ENCODE results near the gene HSF4. TPM values are rescaled to one million over a fixed set of nuclear protein-coding genes. Genes with fewer than 3 reads are reported as not detected.

HSF4 gene
- total RNA-seq, 1 donor from 2014 or later, result 19.0 TPM

DNA sequence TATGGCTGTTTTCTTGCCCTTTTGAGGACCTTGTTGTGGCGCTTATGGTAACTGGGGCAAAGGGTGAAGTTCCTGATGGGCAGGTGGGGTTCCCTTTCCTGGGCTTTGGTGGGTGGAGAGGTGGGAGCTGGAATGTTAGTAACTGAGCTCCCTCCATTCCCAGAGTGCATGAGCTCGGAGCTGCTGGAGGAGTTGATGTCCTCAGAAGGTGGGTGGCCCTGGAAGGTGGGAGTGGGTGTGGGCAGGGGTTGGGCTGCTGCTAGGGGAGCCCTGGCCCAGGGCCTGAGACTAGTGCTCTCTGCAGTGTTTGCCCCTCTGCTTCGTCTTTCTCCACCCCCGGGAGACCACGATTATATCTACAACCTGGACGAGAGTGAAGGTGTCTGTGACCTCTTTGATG lies 33.2 kb downstream of the HSF4 start:
- peaks cover 25% of the 10 kb centered on the region for H3K4me1 Mint-ChIP-seq (ENCODE audit: low read depth)
- H3K4me3 Mint-ChIP-seq (ENCODE audit: unreplicated experiment), result no peak overlapping the region
- no peak overlapping the region for H3K27ac Mint-ChIP-seq (ENCODE audit: unreplicated experiment)
- no peaks in the 10 kb centered on the region for H3K9me3 Mint-ChIP-seq (ENCODE audit: low read depth)
- TF ChIP-seq, protein P1, sequence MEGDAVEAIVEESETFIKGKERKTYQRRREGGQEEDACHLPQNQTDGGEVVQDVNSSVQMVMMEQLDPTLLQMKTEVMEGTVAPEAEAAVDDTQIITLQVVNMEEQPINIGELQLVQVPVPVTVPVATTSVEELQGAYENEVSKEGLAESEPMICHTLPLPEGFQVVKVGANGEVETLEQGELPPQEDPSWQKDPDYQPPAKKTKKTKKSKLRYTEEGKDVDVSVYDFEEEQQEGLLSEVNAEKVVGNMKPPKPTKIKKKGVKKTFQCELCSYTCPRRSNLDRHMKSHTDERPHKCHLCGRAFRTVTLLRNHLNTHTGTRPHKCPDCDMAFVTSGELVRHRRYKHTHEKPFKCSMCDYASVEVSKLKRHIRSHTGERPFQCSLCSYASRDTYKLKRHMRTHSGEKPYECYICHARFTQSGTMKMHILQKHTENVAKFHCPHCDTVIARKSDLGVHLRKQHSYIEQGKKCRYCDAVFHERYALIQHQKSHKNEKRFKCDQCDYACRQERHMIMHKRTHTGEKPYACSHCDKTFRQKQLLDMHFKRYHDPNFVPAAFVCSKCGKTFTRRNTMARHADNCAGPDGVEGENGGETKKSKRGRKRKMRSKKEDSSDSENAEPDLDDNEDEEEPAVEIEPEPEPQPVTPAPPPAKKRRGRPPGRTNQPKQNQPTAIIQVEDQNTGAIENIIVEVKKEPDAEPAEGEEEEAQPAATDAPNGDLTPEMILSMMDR (IDR thresholded peaks at IDR 0.05), result no peak
- no peaks in the 10 kb centered on the region for H3K27me3 Mint-ChIP-seq (ENCODE audit: low read depth)
- DNase-seq (ENCODE audit: low spot score), result no peak
- peaks cover 25% of the 10 kb centered on the region for H3K36me3 Mint-ChIP-seq (ENCODE audit: low read depth)

DNA sequence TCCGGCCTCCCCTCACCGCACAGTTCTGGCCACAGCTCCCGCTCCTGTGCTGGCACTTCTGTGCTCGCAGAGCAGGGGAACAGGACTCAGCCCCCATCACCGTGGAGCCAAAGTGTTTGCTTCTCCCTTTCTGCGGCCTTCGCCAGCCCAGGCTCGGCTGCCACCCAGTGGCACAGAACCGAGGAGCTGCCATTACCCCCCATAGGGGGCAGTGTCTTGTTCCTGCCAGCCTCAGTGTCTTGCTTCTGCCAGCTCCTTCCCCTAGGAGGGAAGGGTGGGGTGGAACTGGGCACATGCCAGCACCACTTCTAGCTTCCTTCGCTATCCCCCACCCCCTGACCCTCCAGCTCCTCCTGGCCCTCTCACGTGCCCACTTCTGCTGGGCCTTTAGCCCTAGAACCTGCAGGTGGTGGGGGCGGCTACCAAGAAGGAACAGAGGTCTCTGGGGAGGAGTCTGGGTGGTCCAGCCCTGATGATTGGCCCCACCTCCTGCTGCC lies 33.7 kb downstream of the HSF4 start:
- peak overlapping the region; percentile 42 for H3K27ac Mint-ChIP-seq (ENCODE audit: unreplicated experiment)
- peaks cover 19% of the 10 kb centered on the region for H3K4me1 Mint-ChIP-seq (ENCODE audit: low read depth)
- DNase-seq (ENCODE audit: low spot score), result no peak
- TF ChIP-seq, protein P1 (IDR thresholded peaks at IDR 0.05), result peak; percentile 78
- H3K9me3 Mint-ChIP-seq (ENCODE audit: low read depth), result no peaks in the 10 kb centered on the region
- no peaks in the 10 kb centered on the region for H3K27me3 Mint-ChIP-seq (ENCODE audit: low read depth)
- peaks cover 24% of the 10 kb centered on the region for H3K36me3 Mint-ChIP-seq (ENCODE audit: low read depth)
- H3K4me3 Mint-ChIP-seq (ENCODE audit: unreplicated experiment), result no peak overlapping the region

DNA sequence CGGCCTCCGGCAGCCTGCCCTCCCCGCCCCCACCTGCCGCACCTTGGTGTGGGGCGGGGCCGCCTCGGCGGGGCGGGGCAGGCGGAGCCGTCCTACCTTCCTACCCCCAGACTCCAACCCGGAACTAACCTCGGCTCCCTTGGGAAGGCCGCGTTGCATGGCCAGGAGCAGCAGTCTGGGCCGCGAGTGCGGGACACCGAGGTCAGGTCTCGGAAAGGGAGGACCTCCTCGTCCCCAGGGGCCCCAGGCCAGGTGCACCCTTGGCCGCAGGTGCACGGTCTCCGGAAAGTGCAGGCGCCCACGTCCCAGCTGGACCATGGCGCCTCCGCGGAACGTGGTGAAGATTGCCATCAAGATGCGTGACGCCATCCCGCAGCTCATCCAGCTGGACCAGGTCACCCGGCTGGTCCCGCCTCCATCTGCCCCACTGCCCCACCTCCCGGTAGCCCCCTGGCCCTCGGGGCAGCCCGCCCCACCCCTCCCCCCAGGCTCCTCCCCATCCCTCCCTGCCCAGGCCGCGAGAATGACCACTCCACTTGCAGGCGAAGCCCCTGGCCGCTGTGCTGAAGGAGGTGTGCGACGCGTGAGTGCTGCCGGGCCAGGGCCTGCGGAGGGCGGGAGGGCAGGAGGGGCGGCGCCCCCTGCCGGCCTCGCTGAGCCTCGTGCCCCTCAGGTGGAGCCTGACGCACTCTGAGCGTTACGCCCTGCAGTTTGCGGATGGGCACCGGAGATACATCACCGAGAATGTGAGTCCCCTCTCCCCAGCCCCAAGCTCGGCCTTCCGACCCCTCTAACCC lies 34.7 kb downstream of the HSF4 start, which contains the start of gene ELMO3:
Gene ELMO3, plus strand, starts transcription at position 121 of the 797 bp plus-strand sequence. Its CDS starts 196 bp downstream, at position 317.
- Mint-ChIP-seq H3K4me3 (ENCODE audit: unreplicated experiment) (no peak within 1 kb of the TSS), H3K27ac (ENCODE audit: unreplicated experiment) (peak within 1 kb of the TSS; percentile 42)
- TF ChIP-seq, protein P1 (IDR thresholded peaks at IDR 0.05), result peak; percentile 48

DNA sequence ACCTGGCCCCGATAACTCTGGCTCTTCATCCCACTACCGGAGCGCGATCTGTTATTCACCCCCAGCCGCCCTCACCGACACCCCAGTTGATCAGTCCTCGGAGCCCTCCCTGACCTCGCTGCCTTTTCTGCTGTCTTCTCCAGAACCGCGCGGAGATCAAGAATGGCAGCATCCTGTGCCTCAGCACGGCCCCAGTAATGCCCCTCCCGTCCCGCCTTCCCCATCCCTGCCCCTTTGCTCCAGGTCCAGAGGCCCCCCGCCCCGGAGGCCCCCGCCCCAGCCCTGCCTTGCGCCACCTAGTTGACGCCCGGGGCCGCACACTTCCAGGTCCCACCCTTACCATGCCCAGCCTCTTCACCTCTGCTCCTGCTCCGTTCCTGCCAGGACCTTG lies 35.3 kb downstream of the HSF4 start:
- Mint-ChIP-seq H3K27ac (ENCODE audit: unreplicated experiment) (no peak overlapping the region), H3K27me3 (ENCODE audit: low read depth) (no peaks in the 10 kb centered on the region), H3K9me3 (ENCODE audit: low read depth) (no peaks in the 10 kb centered on the region), H3K4me3 (ENCODE audit: unreplicated experiment) (no peak overlapping the region), H3K4me1 (ENCODE audit: low read depth) (peaks cover 10% of the 10 kb centered on the region), H3K36me3 (ENCODE audit: low read depth) (peaks cover 21% of the 10 kb centered on the region)
- TF ChIP-seq, protein P1 (IDR thresholded peaks at IDR 0.05), result peak; percentile 20
- no peak for DNase-seq (ENCODE audit: low spot score)

More for the DNA sequence above, 34.7 kb downstream of the HSF4 start, which contains the start of gene ELMO3:
- Mint-ChIP-seq H3K27me3 (ENCODE audit: low read depth) (no peaks in the 10 kb centered on the region), H3K9me3 (ENCODE audit: low read depth) (no peaks in the 10 kb centered on the region), H3K4me1 (ENCODE audit: low read depth) (peaks cover 10% of the 10 kb centered on the region), H3K36me3 (ENCODE audit: low read depth) (peaks cover 24% of the 10 kb centered on the region)
- no peak for DNase-seq (ENCODE audit: low spot score)

DNA sequence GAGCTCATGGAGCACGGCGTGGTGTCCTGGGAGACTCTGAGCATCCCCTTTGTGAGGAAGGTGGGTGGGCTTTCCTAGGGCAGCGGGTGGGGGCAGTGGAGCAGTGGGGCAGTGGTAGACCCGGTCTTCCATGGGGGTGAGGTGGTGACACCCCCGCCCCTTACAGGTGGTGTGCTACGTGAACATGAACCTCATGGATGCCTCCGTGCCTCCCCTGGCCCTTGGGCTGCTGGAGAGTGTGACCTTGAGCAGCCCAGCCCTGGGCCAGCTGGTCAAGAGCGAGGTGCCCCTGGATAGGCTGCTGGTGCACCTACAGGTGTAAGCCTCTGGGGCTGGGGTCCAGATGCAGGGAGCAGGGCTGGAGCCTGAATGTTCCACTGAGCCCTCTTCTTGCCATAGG lies 35.9 kb downstream of the HSF4 start:
- Mint-ChIP-seq H3K36me3 (ENCODE audit: low read depth) (peaks cover 19% of the 10 kb centered on the region), H3K27ac (ENCODE audit: unreplicated experiment) (no peak overlapping the region), H3K9me3 (ENCODE audit: low read depth) (no peaks in the 10 kb centered on the region), H3K4me3 (ENCODE audit: unreplicated experiment) (no peak overlapping the region), H3K27me3 (ENCODE audit: low read depth) (no peaks in the 10 kb centered on the region), H3K4me1 (ENCODE audit: low read depth) (peaks cover 10% of the 10 kb centered on the region)
- DNase-seq (ENCODE audit: low spot score), result no peak
- TF ChIP-seq, protein P1 (IDR thresholded peaks at IDR 0.05), result no peak
